GM10248 (cell line): ENCODE data around the gene NCAN.

Source experiments
- CTCF ChIA-PET: fragments of 300-600 bp; sonication (Branson Sonifier 250); formaldehyde crosslinking; extraction: SDS; loops from one replicate; lab custom pipeline; 2021; ENCODE audit warnings: antibody characterized with exemption; lab: Yijun Ruan, JAX
- POLR2A ChIA-PET: fragments of 350-650 bp; sonication (Branson Sonifier 250); formaldehyde crosslinking; extraction: SDS; loops from one replicate; lab custom pipeline; 2020; ENCODE audit warnings: antibody characterized with exemption; lab: Yijun Ruan, JAX
- DNase-seq: peaks from one replicate; pipeline ENCODE4 v3.0.0; 2012; ENCODE audit errors: extremely low spot score
- CTCF ChIP-seq: IDR thresholded peaks from 2 replicates; pipeline ENCODE4 v1.5.1; 2012; ENCODE audit warnings: mild to moderate bottlenecking, low read depth; ENCODE audit errors: extremely low read depth, missing control alignments, control extremely low read depth

Gene NCAN

GRCh38 chr19:19256072-19256969 lies 44.6 kb downstream of the NCAN start:
- ChIA-PET CTCF (interaction anchor here (0.8 kb wide), 1 partner anchor 28 kb away, joined by 3 read pairs; no protein-coding TSS in a partner anchor), POLR2A (no interaction called here)
- TF ChIP-seq CTCF, result no peak
- DNase-seq, result no peak

GRCh38 chr19:19257137-19257536 lies 45.4 kb downstream of the NCAN start:
- CTCF ChIA-PET, result no interaction called here
- no peak for DNase-seq
- POLR2A ChIA-PET, result no interaction called here
- TF ChIP-seq CTCF, result no peak

GRCh38 chr19:19257836-19258588 lies 46.3 kb downstream of the NCAN start:
- CTCF ChIA-PET, result interaction anchor here (2.5 kb wide), 1 partner anchor 34 kb away, joined by 7 read pairs; no protein-coding TSS in a partner anchor
- TF ChIP-seq CTCF, result no peak
- POLR2A ChIA-PET, result no interaction called here
- no peak for DNase-seq

GRCh38 chr19:19258589-19259338 lies 47.0 kb downstream of the NCAN start:
- no peak for TF ChIP-seq CTCF
- POLR2A ChIA-PET, result no interaction called here
- no peak for DNase-seq
- CTCF ChIA-PET, result interaction anchor here (1.0 to 2.5 kb wide), 2 partner anchors 29 to 34 kb away, joined by 3 to 7 read pairs; no protein-coding TSS in a partner anchor

GRCh38 chr19:19259741-19260140 lies 48.0 kb downstream of the NCAN start:
- POLR2A ChIA-PET, result no interaction called here
- CTCF ChIA-PET, result interaction anchor here (2.5 kb wide), 1 partner anchor 35 kb away, joined by 7 read pairs; no protein-coding TSS in a partner anchor
- TF ChIP-seq CTCF, result no peak
- no peak for DNase-seq
